Neuronal stem cell (in vitro differentiated cells): ENCODE measurements around the gene BRIP1.

ENCODE experiments used
- DNase-seq: peaks from one replicate; pipeline ENCODE4 v3.0.0-alpha.2; 2013; ENCODE audit warnings: low spot score
- H2AFZ ChIP-seq: one replicate; pipeline ENCODE4 v1.6.1; 2013; ENCODE audit warnings: mild to moderate bottlenecking, low read length, inconsistent platforms
- H2AK5ac ChIP-seq: 2 replicates; pipeline ENCODE4 v1.6.1; 2013; ENCODE audit warnings: low read depth, mild to moderate bottlenecking, inconsistent platforms, low read length, moderate library complexity, mixed read lengths
- H2BK120ac ChIP-seq: 2 replicates; pipeline ENCODE4 v1.6.1; 2013; ENCODE audit warnings: low read depth, mild to moderate bottlenecking, inconsistent platforms, low read length, moderate library complexity, mixed read lengths
- H2BK12ac ChIP-seq: one replicate; pipeline ENCODE4 v1.6.1; 2013; ENCODE audit warnings: low read length, inconsistent platforms
- H2BK15ac ChIP-seq: 2 replicates; pipeline ENCODE4 v1.6.1; 2013; ENCODE audit warnings: mild to moderate bottlenecking, low read length, inconsistent platforms, mixed read lengths
- H2BK5ac ChIP-seq: one replicate; pipeline ENCODE4 v1.6.1; 2013; ENCODE audit warnings: inconsistent platforms, mild to moderate bottlenecking, low read length, moderate library complexity
- H3K14ac ChIP-seq: one replicate; pipeline ENCODE4 v1.6.1; 2013; ENCODE audit warnings: low read length, inconsistent platforms
- H3K18ac ChIP-seq: 2 replicates; pipeline ENCODE4 v1.6.1; 2013; ENCODE audit warnings: low read length, inconsistent platforms
- H3K23ac ChIP-seq: 2 replicates; pipeline ENCODE4 v1.6.1; 2013; ENCODE audit warnings: low read depth, mild to moderate bottlenecking, mixed read lengths, low read length, inconsistent platforms; ENCODE audit not compliant: poor library complexity
- H3K27ac ChIP-seq: replicated peaks from 3 replicates; pipeline ENCODE4 v1.5.1; 2013; ENCODE audit warnings: low read length, inconsistent platforms
- H3K27me3 ChIP-seq, 3 experiments: 2 replicates each; pipeline ENCODE4 v1.6.1; 2013; ENCODE audit warnings: low read length in 3 of 3, mild to moderate bottlenecking in 2 of 3, inconsistent platforms in 1 of 3, low read depth in 1 of 3, mixed read lengths in 1 of 3, moderate library complexity in 1 of 3; ENCODE audit not compliant: control insufficient read depth in 3 of 3, insufficient read depth in 3 of 3
- H3K36me3 ChIP-seq, 2 donors: replicated peaks in 1 of 2; 2 replicates each; pipeline ENCODE4 v1.6.1; 2013; ENCODE audit warnings: low read length in 2 of 2; ENCODE audit not compliant: control insufficient read depth in 2 of 2, insufficient read depth in 2 of 2
- H3K4ac ChIP-seq: 2 replicates; pipeline ENCODE4 v1.6.1; 2013; ENCODE audit warnings: inconsistent platforms, mild to moderate bottlenecking, low read length, moderate library complexity
- H3K4me1 ChIP-seq, 2 donors: 1 replicate in 1 of 2; 2 replicates in 1 of 2; pipeline ENCODE4 v1.6.1; 2013; ENCODE audit warnings: low read length in 2 of 2, low read depth in 1 of 2; ENCODE audit not compliant: control insufficient read depth in 2 of 2, insufficient read depth in 1 of 2
- H3K4me2 ChIP-seq: one replicate; pipeline ENCODE4 v1.6.1; 2013; ENCODE audit warnings: mild to moderate bottlenecking, low read length, inconsistent platforms; ENCODE audit not compliant: insufficient read depth, poor library complexity, severe bottlenecking
- H3K4me3 ChIP-seq, 2 donors: 2 replicates each; pipeline ENCODE4 v1.5.1; 2013; ENCODE audit warnings: low read length in 2 of 2, mild to moderate bottlenecking in 2 of 2, inconsistent platforms in 1 of 2, moderate library complexity in 1 of 2
- H3K79me1 ChIP-seq: one replicate; pipeline ENCODE4 v1.6.1; 2013; ENCODE audit warnings: low read depth, mild to moderate bottlenecking, inconsistent platforms, low read length, moderate library complexity
- H3K9ac ChIP-seq: one replicate; pipeline ENCODE4 v1.6.1; 2013; ENCODE audit warnings: mild to moderate bottlenecking, low read depth, low read length, inconsistent platforms; ENCODE audit not compliant: poor library complexity
- H3K9me3 ChIP-seq, 2 donors: replicated peaks in 1 of 2; 2 replicates each; pipeline versions ENCODE3 to v1.6.1; 2013; ENCODE audit warnings: low read length in 2 of 2, mild to moderate bottlenecking in 2 of 2, inconsistent platforms in 1 of 2, low read depth in 1 of 2, mixed read lengths in 1 of 2, moderate library complexity in 1 of 2; ENCODE audit not compliant: control insufficient read depth in 2 of 2, insufficient read depth in 1 of 2
- H4K8ac ChIP-seq: one replicate; pipeline ENCODE4 v1.6.1; 2013; ENCODE audit warnings: low read depth, mild to moderate bottlenecking, inconsistent platforms, low read length, moderate library complexity
- H4K91ac ChIP-seq: one replicate; pipeline ENCODE4 v1.6.1; 2013; ENCODE audit warnings: low read length, low read depth, mild to moderate bottlenecking, inconsistent platforms; ENCODE audit not compliant: poor library complexity
- WGBS, 2 donors: extraction: QIAGEN DNeasy Blood & Tissue Kit; methylation state at CpG; one replicate each; pipeline ENCODE4 v1.1.7; 2013; ENCODE audit warnings: missing lambda C conversion rate in 2 of 2, mixed read lengths in 1 of 2; ENCODE audit not compliant: insufficient read length in 2 of 2, insufficient replicate concordance in 1 of 2; ENCODE audit errors: extremely low coverage in 2 of 2; 5-methylcytosine and 5-hydroxymethylcytosine counted together

BRIP1 gene

DNA sequence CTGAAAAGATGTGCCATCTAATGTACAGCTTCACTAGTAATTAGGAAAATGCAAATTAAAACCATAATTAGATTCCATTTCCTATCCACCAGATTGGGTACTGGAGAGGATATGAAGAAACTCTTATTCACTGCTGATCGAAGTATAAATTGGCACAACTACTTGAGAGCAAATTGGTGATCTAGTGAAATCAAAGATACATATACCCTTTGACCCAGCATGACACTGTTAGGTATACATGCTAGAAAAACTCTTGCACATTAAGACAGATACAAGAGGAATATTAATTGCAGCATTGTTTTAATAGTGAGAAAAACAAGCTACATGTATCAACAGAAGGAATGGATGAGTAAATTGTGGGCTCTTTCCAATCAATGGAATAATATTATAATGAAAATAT, 48.8 kb downstream of the BRIP1 start:
- H3K27me3 ChIP-seq = no peaks in the 10 kb centered on the region
- H2BK15ac ChIP-seq = no peak overlapping the region
- H3K4ac ChIP-seq = no peak overlapping the region
- H4K8ac ChIP-seq = no peak overlapping the region
- no peak overlapping the region for H3K9ac ChIP-seq
- DNase-seq = no peak
- WGBS, 2 donors = no CpG with 5 or more reads among the region's 1 CpG
- H3K27ac ChIP-seq = no peak overlapping the region
- H3K9me3 ChIP-seq = peaks cover 0 to 14% of the 10 kb centered on the region in 2 donors
- peaks cover 0 to 7% of the 10 kb centered on the region in 2 donors for H3K4me1 ChIP-seq
- no peak overlapping the region for H3K18ac ChIP-seq
- no peak overlapping the region for H2BK12ac ChIP-seq
- no peak overlapping the region for H3K4me2 ChIP-seq
- H3K4me3 ChIP-seq = no peak overlapping the region
- no peak overlapping the region for H3K23ac ChIP-seq
- H2BK120ac ChIP-seq = no peak overlapping the region
- peaks cover 3 to 93% of the 10 kb centered on the region in 2 donors for H3K36me3 ChIP-seq
- no peak overlapping the region for H4K91ac ChIP-seq
- no peaks in the 10 kb centered on the region for H3K79me1 ChIP-seq
- no peak overlapping the region for H2BK5ac ChIP-seq
- H2AK5ac ChIP-seq = no peak overlapping the region
- H2AFZ ChIP-seq = no peak overlapping the region
- no peak overlapping the region for H3K14ac ChIP-seq

GRCh38 chr17:61813211-61813610, 50.1 kb downstream of the BRIP1 start:
- no peak overlapping the region for H2AFZ ChIP-seq
- H3K9ac ChIP-seq = no peak overlapping the region
- H3K9me3 ChIP-seq = peaks cover 0 to 14% of the 10 kb centered on the region in 2 donors
- H4K91ac ChIP-seq = no peak overlapping the region
- H3K4me1 ChIP-seq = peaks cover 0 to 7% of the 10 kb centered on the region in 2 donors
- WGBS, 2 donors = no CpG with 5 or more reads among the region's 1 CpG
- H2BK15ac ChIP-seq = no peak overlapping the region
- H3K4me3 ChIP-seq = no peak overlapping the region
- H2BK5ac ChIP-seq = no peak overlapping the region
- no peak overlapping the region for H3K27ac ChIP-seq
- H4K8ac ChIP-seq = no peak overlapping the region
- H3K23ac ChIP-seq = no peak overlapping the region
- H2AK5ac ChIP-seq = no peak overlapping the region
- H3K79me1 ChIP-seq = no peaks in the 10 kb centered on the region
- no peaks in the 10 kb centered on the region for H3K27me3 ChIP-seq
- no peak overlapping the region for H2BK120ac ChIP-seq
- no peak overlapping the region for H3K4ac ChIP-seq
- no peak for DNase-seq
- no peak overlapping the region for H3K14ac ChIP-seq
- H3K4me2 ChIP-seq = no peak overlapping the region
- no peak overlapping the region for H3K18ac ChIP-seq
- peaks cover 4 to 97% of the 10 kb centered on the region in 2 donors for H3K36me3 ChIP-seq
- no peak overlapping the region for H2BK12ac ChIP-seq

- Histone ChIP-seq H3K18ac (no peak overlapping the region), H2AFZ (no peak overlapping the region), H3K14ac (no peak overlapping the region), H2BK5ac (no peak overlapping the region), H3K27me3 (no peaks in the 10 kb centered on the region), H2BK12ac (no peak overlapping the region), H3K9ac (no peak overlapping the region), H3K4me2 (no peak overlapping the region), H3K9me3 (peaks cover 0 to 14% of the 10 kb centered on the region in 2 donors), H3K4ac (no peak overlapping the region), H3K4me3 (no peak overlapping the region), H4K8ac (no peak overlapping the region), H2BK15ac (no peak overlapping the region), H3K27ac (no peak overlapping the region), H3K36me3 (peaks cover 4 to 97% of the 10 kb centered on the region in 2 donors), H3K79me1 (no peaks in the 10 kb centered on the region), H2BK120ac (no peak overlapping the region), H3K23ac (no peak overlapping the region), H3K4me1 (peaks cover 0 to 7% of the 10 kb centered on the region in 2 donors), H4K91ac (no peak overlapping the region), H2AK5ac (no peak overlapping the region)
- DNase-seq = no peak
- no CpG with 5 or more reads among the region's 2 CpGs for WGBS, 2 donors
Measured at GRCh38 chr17:61812747-61813146, 50.6 kb downstream of the BRIP1 start.

DNA sequence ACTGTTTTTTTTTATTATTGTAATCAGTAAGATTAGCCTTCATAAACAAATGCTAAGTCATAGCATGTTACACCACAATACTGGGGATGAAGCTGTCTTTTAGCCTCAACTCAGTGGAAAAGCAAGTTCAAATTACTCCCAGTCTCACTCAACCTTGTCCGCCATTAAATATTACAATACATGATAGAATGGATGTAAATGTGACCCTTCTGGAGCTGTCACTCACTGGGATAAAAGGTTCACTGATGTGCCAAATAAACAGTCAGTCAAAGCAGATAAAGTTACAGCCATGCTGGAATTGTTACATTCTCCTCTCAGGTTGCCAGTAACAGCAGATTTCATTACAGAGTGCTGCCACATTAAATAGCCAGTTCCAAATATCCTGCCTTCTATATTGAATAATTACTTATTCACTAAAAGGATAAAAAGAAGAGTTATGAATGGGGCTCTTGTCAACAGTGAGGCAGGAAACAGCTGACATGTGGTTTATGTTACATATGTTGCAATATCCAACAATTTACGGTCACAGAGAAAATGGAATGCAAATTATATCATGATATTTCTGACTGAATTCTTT, 53.4 kb downstream of the BRIP1 start:
- no peak overlapping the region for H2AK5ac ChIP-seq
- DNase-seq = no peak
- WGBS, 2 donors = no CpG with 5 or more reads among the region's 2 CpGs
- H3K9me3 ChIP-seq = peaks cover 0 to 11% of the 10 kb centered on the region in 2 donors
- no peaks in the 10 kb centered on the region for H3K27me3 ChIP-seq
- H3K23ac ChIP-seq = no peak overlapping the region
- H3K14ac ChIP-seq = no peak overlapping the region
- H3K4me1 ChIP-seq = peaks cover 0 to 7% of the 10 kb centered on the region in 2 donors
- no peak overlapping the region for H3K4ac ChIP-seq
- no peak overlapping the region for H3K4me2 ChIP-seq
- no peak overlapping the region for H2BK15ac ChIP-seq
- no peaks in the 10 kb centered on the region for H3K79me1 ChIP-seq
- peaks cover 4 to 92% of the 10 kb centered on the region in 2 donors for H3K36me3 ChIP-seq
- no peak overlapping the region for H3K4me3 ChIP-seq
- no peak overlapping the region for H2BK5ac ChIP-seq
- H2AFZ ChIP-seq = no peak overlapping the region
- H3K18ac ChIP-seq = no peak overlapping the region
- H4K8ac ChIP-seq = no peak overlapping the region
- H2BK120ac ChIP-seq = no peak overlapping the region
- H3K27ac ChIP-seq = no peak overlapping the region
- H4K91ac ChIP-seq = no peak overlapping the region
- no peak overlapping the region for H3K9ac ChIP-seq
- no peak overlapping the region for H2BK12ac ChIP-seq
